SJSA1 (cell line): ENCODE results near the gene NRSN2. TPM values are rescaled to one million over a fixed set of nuclear protein-coding genes. Genes with fewer than 3 reads are reported as not detected.
"Not testable (repeated sequence)": the region's sequence is repeated elsewhere in the genome, so short reads cannot be mapped to it uniquely, and the experiment has no call there.

ENCODE experiments used
- DNase-seq, 2 experiments: peaks; one replicate each; pipeline ENCODE4 v3.0.0-alpha.2; 2015 to 2020; ENCODE audit warnings: low spot score in 2 of 2, low read depth in 1 of 2
- H3K27ac ChIP-seq: fragments of 250-450 bp; sonication (Bioruptor Pico); 2 replicates; pipeline ENCODE4 v1.5.1; 2020; ENCODE audit warnings: mild to moderate bottlenecking, moderate library complexity
- H3K27me3 ChIP-seq: fragments of 250-450 bp; sonication (Bioruptor Pico); replicated peaks from 2 replicates; pipeline ENCODE4 v1.5.1; 2020; ENCODE audit warnings: mild to moderate bottlenecking, moderate library complexity
- H3K36me3 ChIP-seq: fragments of 250-450 bp; sonication (Bioruptor Pico); 2 replicates; pipeline ENCODE4 v1.5.1; 2020; ENCODE audit warnings: mild to moderate bottlenecking
- H3K4me1 ChIP-seq: fragments of 250-450 bp; sonication (Bioruptor Pico); replicated peaks from 2 replicates; pipeline ENCODE4 v1.6.1; 2021; ENCODE audit warnings: mild to moderate bottlenecking
- H3K4me3 ChIP-seq: fragments of 250-450 bp; sonication (Bioruptor Pico); 2 replicates; pipeline ENCODE4 v1.5.1; 2020; ENCODE audit warnings: mild to moderate bottlenecking
- H3K9me3 ChIP-seq: fragments of 250-450 bp; sonication (Bioruptor Pico); replicated peaks from 2 replicates; pipeline ENCODE4 v1.5.1; 2020; ENCODE audit warnings: mild to moderate bottlenecking
- total RNA-seq: library from RNA; depleted of rRNA; stranded (reverse); fragments of >200 nt; shearing (Covaris generic); gene quantifications from 2 replicates; pipeline ENCODE4 v1.2.3, GENCODE V29; 2014

NRSN2 gene
- total RNA-seq, 1 experiment from 2014 or later = 37.5 TPM

DNA sequence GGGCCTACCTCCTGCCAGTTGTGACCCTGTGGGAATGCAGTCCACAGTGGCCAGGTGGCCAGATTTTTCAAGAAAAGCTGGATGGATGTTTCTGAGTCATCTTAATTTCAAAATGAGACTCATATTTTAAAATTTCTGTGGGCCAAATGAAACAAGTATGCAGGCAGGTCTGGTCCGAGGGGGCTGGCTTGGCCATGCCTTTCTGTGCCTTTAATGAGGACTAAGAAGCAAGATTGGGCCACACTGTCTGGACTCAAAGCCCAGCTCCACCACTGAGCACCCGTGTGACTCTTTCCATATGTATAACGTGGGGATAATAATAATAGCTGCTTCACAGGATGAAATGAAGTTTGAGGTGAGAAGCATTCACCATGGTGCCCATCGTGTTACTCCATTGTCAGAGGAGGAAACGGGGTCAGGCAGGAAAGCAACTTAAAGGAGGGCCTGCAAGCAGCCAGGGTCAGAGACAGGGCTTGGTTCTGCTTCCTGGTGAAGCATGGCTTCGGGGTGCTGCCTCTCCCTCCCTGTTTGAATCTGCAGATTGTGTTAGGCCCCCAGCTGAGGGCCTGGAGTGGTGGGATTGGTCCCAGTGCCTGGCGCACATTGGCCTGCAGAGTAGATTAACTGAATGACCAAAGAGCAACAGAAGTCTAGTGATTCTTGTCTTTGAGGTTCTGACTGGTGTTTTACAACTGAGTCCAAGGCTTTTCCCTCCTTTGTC lies 17.8 kb upstream of the NRSN2 start:
- H3K4me3 ChIP-seq = no peak overlapping the region
- H3K27ac ChIP-seq = no peak overlapping the region
- peaks cover 41% of the 10 kb centered on the region for H3K4me1 ChIP-seq
- peaks cover 14% of the 10 kb centered on the region for H3K36me3 ChIP-seq
- no peaks in the 10 kb centered on the region for H3K27me3 ChIP-seq
- no peak for DNase-seq
- H3K9me3 ChIP-seq = no peaks in the 10 kb centered on the region; the same call in 1 of the 2 replicates

DNA sequence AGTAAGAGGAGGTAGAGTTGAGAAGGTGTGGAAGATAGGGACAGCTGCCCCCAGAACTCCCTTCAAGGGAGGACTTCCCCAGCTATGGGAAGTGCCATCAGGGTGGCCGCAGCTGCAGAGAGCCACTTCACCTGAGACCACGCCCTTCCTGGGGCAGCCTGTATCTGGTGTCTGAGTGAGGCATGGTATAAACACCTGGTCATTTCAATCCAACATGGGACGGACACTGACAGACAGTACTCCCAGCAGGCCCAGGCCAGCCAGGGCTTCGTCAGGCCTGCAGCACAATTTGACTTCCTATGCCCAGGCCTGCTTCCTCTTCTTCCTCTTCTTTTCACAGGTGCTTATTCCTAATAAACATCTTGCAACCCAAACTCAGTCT lies 17.1 kb upstream of the NRSN2 start:
- Histone ChIP-seq H3K4me1 (peaks cover 34% of the 10 kb centered on the region), H3K27me3 (no peaks in the 10 kb centered on the region), H3K4me3 (no peak overlapping the region), H3K36me3 (peaks cover 14% of the 10 kb centered on the region), H3K9me3 (no peaks in the 10 kb centered on the region; the same call in 1 of the 2 replicates), H3K27ac (no peak overlapping the region)
- no peak for DNase-seq

DNA sequence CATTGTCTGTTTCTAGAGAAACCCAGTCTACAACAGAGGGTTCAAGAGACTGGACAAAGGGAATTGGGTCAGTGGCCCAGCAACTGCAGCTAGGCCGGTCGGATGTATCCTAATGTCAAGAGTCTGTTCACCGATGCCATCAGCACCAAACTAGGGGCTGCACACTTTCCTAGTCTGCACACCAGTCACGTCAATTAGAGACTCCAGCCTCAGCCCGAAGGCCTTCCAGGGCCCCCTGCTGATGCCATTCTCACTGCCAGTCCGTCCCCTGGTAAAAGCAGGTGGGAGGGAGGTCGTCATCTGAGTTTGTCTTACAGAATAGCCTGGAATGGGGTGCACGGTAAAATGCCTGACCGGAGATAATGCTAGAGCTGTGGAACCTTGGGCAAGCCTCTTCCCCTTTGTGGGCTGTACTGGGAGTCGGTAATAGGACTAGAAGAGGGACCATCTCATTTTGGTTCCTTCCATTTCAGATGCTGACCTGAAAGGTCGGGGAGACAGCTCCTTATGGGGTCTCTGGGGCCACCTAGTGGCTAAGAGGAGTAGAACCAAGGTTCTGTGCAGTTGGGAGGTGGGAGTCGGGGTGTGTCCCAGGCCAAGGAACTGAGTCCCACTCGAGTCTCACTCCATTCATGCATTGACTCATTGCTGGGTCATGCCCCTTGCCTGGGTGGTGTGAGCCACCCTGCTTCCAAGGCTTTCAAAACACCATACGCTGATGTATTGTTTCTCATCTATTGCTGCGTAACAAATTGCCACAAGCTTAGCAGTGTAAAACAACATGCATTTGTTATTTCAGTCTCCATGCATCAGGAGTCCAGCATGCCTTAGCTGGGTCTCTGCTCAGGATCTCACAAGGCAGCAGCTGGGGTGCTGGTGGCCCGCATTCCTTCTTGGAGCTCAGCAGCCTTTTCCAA lies 16.4 kb upstream of the NRSN2 start:
- Histone ChIP-seq H3K9me3 (no peaks in the 10 kb centered on the region; the same call in 1 of the 2 replicates), H3K27ac (no peak overlapping the region; the same call in 1 of the 2 replicates), H3K36me3 (peaks cover 14% of the 10 kb centered on the region), H3K4me1 (peaks cover 31% of the 10 kb centered on the region), H3K27me3 (no peaks in the 10 kb centered on the region), H3K4me3 (no peak overlapping the region)
- peak; percentile 62 to 77 for DNase-seq

DNA sequence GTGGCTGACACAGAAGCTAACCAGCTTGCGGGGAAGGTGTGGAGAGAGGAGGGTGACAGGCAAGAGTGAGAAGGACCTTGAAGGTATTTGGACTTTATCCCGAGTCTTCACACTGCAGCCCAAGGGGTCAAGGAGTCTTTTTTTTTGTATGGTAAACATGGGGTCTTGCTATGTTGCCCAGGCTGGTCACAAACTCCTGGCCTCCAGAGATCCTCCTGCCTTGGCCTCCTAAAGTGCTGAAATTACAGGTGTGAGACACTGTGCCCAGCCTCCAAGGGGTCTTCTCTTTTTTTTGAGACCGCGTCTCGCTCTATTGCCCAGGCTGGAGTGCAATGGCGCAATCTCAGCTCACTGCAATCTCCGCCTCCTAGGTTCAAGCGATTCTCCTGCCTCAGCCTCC lies 12.3 kb upstream of the NRSN2 start:
- Histone ChIP-seq H3K27ac (no peak overlapping the region), H3K4me3 (no peak overlapping the region), H3K27me3 (no peaks in the 10 kb centered on the region), H3K9me3 (no peaks in the 10 kb centered on the region), H3K4me1 (peaks cover 10% of the 10 kb centered on the region), H3K36me3 (no peaks in the 10 kb centered on the region)
- no peak for DNase-seq

DNA sequence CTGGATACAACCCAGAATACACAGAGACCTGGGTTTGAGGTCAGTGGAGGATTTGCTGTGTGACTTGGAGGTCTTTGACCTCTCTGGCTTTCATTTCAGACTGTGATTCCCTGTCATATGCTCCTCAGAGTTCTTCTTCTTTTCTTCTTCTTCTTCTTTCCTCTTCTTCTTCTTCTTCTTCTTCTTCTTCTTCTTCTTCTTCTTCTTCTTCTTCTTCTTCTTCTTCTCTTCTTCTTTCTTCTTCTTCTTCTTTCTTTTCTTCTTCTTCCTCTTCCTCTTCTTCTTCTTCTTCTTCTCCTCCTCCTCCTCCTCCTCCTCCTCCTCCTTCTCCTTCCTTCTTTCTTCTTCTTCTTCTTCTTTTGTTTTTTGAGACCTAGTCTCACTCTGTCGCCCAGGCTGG lies 10.9 kb upstream of the NRSN2 start:
- H3K27me3 ChIP-seq, H3K27ac ChIP-seq, H3K9me3 ChIP-seq, H3K36me3 ChIP-seq, H3K4me1 ChIP-seq, H3K4me3 ChIP-seq, DNase-seq: not testable (repeated sequence)

DNA sequence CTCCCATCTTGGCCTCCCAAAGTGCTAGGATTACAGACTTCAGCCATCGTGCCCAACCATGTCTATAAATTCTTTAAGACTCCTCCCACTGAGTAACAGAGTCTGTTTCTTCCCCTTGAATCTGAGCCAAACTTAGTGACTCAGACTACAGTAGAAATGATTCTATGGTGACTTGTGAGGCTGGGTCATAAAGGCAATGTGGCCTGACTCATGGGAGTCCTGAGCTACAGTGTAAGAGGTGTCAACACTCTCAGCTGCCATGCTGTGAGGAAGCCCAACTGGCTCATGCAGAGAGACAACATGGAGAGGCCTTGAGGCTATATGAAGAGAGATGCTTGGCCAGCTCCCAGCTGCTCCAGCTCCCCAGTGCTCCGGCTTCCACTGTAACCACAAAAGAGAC lies 5.2 kb upstream of the NRSN2 start:
- Histone ChIP-seq H3K27me3 (no peaks in the 10 kb centered on the region), H3K4me1 (peaks cover 5% of the 10 kb centered on the region), H3K9me3 (peaks cover 9% of the 10 kb centered on the region), H3K4me3 (no peak overlapping the region), H3K27ac (no peak overlapping the region), H3K36me3 (0 out of 2 replicates have a peak, but pooled peaks cover 3% of the 10 kb centered on the region)
- DNase-seq = peak; percentile 43 to 72

DNA sequence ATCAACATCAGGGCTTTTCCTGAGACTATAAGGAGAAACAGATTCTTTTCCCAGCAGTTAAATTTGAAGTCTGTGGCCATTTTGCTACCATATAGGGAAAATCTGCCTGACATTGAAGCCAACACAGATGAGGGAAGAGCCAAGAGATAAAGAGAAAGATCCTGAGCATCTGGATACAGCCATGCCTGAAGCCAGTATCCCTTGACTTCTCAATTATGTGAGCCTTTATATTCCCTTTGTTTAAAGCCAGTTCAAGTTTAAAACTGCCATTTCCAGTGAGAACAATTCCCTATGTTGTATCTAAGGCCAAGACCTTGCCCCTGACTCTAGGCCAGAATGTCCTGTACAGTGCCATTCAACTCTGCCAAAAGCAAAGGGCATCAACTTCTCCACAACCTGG lies 3.8 kb upstream of the NRSN2 start:
- 0 out of 2 replicates have a peak, but pooled peaks cover 3% of the 10 kb centered on the region for H3K36me3 ChIP-seq
- H3K27ac ChIP-seq = no peak overlapping the region
- H3K4me3 ChIP-seq = no peak overlapping the region
- H3K4me1 ChIP-seq = peaks cover 5% of the 10 kb centered on the region
- H3K27me3 ChIP-seq = no peaks in the 10 kb centered on the region
- H3K9me3 ChIP-seq = peaks cover 9% of the 10 kb centered on the region
- DNase-seq = no peak

DNA sequence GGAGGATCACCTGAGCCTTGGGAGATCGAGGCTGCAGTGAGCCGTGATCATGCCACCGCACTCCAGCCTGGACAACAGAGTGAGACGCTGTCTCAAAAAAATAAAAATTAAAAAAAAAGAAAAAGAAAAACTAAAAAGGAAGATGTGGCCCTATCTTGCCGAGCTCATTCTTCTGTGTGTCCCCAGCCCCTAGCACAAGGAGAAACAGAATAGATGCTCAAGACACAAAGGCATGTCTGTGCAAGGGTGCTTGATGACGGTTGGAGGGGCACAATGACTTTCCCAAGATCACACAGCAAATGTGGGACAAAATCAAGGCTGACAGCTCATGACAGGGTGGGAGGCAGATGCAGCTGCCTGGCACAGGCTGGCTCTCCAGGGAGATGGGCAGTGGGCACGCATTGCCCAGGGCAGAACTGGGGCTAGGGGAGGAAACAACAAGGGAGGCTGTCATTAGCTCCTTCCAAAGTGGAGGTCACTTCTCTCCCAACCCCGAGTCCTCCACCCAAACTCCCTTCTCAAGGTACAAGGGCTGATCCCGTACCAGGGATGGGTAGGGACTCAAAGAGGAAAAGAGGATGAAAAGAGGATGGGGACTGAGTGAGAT lies 775 bp upstream of the NRSN2 start:
- H3K27ac ChIP-seq = peak overlapping the region; percentile 67
- H3K36me3 ChIP-seq = peaks cover 22% of the 10 kb centered on the region
- H3K27me3 ChIP-seq = no peaks in the 10 kb centered on the region
- peaks cover 9% of the 10 kb centered on the region for H3K4me1 ChIP-seq
- no peak for DNase-seq
- peak overlapping the region; percentile 60 for H3K4me3 ChIP-seq
- H3K9me3 ChIP-seq = peaks cover 9% of the 10 kb centered on the region

DNA sequence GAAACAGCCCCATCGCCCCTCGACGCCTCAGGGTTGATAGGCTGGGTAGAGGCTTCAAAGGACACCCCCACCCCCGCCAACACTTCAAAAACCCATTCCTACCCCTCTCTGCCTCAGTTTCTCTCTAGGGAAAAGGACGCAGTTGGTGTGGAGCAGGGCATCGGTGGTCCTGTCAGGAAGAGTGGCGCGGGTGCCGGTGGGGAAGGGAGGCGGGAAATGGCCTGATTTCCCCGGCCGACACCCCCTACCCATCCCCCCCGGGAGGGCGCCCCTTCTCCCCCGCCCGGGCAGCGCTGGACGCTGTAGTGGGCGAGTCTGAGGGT lies 367 bp downstream of the NRSN2 start:
- Histone ChIP-seq H3K4me3 (peak overlapping the region; percentile 60), H3K36me3 (peaks cover 31% of the 10 kb centered on the region), H3K4me1 (peaks cover 9% of the 10 kb centered on the region), H3K27ac (peak overlapping the region; percentile 67), H3K27me3 (no peaks in the 10 kb centered on the region), H3K9me3 (peaks cover under 1% of the 10 kb centered on the region; the same call in 1 of the 2 replicates)
- no peak for DNase-seq

DNA sequence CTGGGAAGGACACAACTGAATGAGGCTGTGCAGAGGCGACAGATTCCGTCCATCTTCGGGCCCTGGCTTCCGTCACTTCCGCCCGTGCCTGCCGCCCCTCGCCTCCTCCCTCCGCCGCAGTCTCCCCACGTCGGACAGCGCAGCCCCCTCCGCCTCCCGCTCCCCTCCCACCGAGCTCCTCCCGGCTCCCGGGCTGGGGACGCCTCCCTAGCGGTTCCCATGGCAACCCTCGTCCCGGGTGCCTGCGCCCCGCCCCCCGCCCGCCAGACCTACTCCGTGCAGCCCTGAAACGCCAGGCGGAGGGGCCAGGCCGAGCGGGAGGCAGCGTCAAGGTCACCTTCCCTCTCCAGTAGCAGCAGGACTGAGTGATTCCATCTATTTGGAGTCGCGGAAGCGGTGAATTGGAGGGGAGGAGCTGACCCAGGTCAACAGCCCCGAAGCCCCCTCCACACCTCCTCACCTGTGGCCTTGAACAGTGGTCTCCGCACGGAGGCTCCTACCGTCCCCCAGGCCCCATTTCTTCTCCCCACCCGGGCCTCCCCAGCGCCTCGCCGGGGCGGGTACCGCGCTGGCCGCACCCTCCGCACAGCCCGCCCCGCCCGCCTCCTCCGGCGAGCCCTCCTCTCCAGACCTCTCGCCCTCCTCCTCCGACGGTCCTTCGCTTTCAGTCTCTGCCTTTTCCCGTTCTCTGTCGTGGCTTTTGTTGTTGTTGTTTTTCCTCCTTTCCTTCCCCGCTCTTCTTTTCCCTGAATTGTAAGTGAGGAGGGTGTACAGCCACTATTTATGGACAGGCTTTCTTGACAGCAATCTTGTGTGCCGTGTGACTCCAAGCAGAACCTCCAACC lies 951 bp downstream of the NRSN2 start:
- Histone ChIP-seq H3K4me3 (peak overlapping the region; percentile 60), H3K36me3 (peaks cover 37% of the 10 kb centered on the region), H3K4me1 (peaks cover 9% of the 10 kb centered on the region), H3K27ac (peak overlapping the region; percentile 67), H3K27me3 (no peaks in the 10 kb centered on the region), H3K9me3 (no peaks in the 10 kb centered on the region)
- peak; percentile 89 to 98 for DNase-seq

DNA sequence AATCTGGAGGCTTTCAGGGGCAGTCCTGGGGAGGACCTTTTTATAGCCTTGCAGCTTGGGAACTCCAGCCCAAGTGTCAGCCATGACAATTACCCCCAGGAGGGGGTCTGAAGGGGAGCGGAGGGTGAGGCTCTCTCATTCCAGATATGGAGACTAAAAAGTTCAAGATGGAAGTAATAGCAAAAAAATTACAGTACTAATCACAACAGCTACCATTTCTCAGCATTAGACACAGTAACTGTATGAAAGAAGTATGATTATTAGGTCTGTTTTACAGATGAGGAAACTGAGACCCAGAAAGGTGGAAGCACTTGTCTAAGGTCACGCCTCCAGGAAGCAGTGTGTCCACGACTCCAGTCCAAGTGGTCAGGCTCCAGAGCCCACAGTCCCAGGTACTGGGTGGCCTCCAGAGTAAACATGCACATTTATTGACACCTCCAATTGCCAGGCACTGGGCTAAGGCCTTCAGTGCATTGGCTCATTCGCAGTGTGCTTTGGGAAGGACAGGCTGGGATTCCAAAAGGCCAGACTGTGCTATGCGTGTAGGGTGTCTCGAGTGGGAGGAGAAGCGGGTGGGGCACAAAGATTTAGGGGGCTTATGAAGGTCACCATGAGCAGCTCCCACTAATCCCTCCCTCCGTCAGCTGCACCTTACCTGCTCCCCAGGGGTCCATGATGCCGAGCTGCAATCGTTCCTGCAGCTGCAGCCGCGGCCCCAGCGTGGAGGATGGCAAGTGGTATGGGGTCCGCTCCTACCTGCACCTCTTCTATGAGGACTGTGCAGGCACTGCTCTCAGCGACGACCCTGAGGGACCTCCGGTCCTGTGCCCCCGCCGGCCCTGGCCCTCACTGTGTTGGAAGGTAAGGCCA lies 2.3 kb downstream of the NRSN2 start:
- H3K36me3 ChIP-seq = peaks cover 47% of the 10 kb centered on the region
- no peak for DNase-seq
- peaks cover 9% of the 10 kb centered on the region for H3K4me1 ChIP-seq
- H3K4me3 ChIP-seq = no peak overlapping the region
- no peaks in the 10 kb centered on the region for H3K27me3 ChIP-seq
- H3K27ac ChIP-seq = no peak overlapping the region
- no peaks in the 10 kb centered on the region for H3K9me3 ChIP-seq

DNA sequence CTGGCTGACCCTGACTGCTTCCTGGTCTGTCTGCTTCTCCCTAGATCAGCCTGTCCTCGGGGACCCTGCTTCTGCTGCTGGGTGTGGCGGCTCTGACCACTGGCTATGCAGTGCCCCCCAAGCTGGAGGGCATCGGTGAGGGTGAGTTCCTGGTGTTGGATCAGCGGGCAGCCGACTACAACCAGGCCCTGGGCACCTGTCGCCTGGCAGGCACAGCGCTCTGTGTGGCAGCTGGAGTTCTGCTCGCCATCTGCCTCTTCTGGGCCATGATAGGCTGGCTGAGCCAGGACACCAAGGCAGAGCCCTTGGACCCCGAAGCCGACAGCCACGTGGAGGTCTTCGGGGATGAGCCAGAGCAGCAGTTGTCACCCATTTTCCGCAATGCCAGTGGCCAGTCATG lies 6.3 kb downstream of the NRSN2 start:
- Histone ChIP-seq H3K4me3 (no peak overlapping the region), H3K27me3 (no peaks in the 10 kb centered on the region), H3K9me3 (no peaks in the 10 kb centered on the region), H3K36me3 (peaks cover 45% of the 10 kb centered on the region), H3K4me1 (peaks cover 5% of the 10 kb centered on the region), H3K27ac (no peak overlapping the region)
- DNase-seq = no peak
